GM12865 (cell line): ENCODE measurements around the gene NT5C2.

Experiments used
- DNase-seq: peaks from one replicate; pipeline ENCODE4 v3.0.0; 2010; ENCODE audit warnings: low read depth
- H3K4me3 ChIP-seq: 2 replicates; pipeline ENCODE4 v1.5.1; 2011; ENCODE audit warnings: mild to moderate bottlenecking, low read depth, low read length, control low read depth
- TF ChIP-seq, protein P1 (sequence below): IDR thresholded peaks from 2 replicates; pipeline ENCODE4 v1.5.1; 2011; ENCODE audit warnings: low read length, control low read depth, low read depth, inconsistent platforms; ENCODE audit not compliant: insufficient read depth; ENCODE audit errors: missing control alignments

NT5C2 gene

DNA sequence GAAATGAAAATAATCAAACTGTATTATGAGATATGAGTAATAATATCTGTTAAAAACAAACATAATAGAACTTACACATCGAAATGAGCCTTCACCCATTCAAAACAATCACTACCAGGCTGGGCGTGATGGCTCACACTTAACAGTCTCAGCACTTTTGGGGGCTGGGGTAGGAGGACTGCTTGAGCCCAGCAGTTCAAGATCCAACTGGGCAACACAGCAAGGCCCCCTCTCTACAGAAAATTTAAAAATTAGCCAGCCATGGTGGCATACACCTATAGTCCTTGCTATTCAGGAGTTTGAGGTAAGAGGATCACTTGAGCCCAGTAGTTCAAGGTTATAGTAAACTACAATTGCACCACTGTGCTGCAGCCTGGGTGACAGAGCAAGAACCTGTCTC, 75.8 kb downstream of the NT5C2 start:
- TF ChIP-seq, protein P1, sequence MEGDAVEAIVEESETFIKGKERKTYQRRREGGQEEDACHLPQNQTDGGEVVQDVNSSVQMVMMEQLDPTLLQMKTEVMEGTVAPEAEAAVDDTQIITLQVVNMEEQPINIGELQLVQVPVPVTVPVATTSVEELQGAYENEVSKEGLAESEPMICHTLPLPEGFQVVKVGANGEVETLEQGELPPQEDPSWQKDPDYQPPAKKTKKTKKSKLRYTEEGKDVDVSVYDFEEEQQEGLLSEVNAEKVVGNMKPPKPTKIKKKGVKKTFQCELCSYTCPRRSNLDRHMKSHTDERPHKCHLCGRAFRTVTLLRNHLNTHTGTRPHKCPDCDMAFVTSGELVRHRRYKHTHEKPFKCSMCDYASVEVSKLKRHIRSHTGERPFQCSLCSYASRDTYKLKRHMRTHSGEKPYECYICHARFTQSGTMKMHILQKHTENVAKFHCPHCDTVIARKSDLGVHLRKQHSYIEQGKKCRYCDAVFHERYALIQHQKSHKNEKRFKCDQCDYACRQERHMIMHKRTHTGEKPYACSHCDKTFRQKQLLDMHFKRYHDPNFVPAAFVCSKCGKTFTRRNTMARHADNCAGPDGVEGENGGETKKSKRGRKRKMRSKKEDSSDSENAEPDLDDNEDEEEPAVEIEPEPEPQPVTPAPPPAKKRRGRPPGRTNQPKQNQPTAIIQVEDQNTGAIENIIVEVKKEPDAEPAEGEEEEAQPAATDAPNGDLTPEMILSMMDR, result no peak
- no peak for DNase-seq
- no peak overlapping the region for H3K4me3 ChIP-seq

DNA sequence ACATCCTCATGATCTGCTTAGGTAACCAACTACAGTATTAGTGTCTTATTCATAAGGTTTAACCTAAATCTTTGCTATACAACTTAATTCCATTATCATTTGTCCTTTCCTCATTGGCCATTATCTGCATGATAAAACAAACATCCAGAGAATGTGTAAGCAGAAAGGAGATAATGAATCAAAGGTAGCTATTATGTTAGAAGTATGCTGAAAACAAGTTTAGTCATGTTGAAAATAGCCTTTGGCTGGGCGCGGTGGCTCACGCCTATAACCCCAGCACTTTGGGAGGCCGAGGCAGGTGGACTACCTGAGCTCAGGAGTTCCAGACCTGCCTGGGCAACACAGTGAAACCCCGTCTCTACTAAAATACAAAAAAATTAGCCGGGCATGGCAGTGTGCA, 78.2 kb downstream of the NT5C2 start:
- no peak overlapping the region for H3K4me3 ChIP-seq
- DNase-seq, result no peak
- TF ChIP-seq, protein P1, result no peak

DNA sequence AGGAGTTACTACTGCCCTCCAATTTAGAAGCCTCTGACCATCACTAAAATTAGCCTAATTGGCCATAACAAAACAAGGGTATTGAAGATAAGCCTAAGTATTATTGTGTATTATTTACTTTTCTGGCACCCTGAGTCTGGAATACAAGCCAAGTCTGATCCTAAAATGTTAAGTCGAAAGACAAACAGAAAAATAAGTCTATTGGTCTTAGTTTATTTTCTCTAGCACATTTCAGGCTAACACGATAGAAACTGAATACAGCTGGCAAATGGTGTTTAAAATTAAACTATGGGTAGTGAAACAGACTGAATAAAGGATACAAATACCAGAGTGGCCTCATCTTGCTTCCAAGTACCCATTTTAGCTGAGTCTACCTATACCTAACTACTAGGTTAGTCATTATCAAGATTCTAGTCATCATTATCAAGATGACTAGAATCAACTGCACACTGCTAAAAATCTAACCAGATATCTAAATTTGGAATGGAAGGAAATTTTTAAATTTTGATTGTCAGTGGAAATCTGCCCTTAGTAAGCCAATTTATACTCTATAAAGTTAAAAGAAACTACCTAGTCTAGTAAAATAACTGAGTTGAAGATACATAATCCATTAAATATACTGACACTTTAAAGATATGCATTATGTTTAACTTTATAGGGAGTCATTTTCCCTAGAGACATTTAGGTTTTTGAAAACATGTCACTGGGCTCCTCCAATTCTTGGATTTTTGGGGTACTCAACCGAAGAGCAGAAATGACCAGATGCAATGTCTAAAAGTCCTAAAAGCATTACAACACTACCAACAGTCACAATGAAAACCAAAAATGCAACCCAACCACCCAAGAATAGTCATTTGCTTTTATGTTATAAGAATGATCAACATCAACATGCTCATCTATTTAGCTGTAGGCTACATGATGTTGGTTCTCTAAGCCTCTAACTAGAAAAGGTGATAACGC, 80.9 kb downstream of the NT5C2 start:
- peak; percentile 66 for DNase-seq
- TF ChIP-seq, protein P1, result no peak
- peak overlapping the region; percentile 22; the same call in 1 of the 2 replicates for H3K4me3 ChIP-seq

DNA sequence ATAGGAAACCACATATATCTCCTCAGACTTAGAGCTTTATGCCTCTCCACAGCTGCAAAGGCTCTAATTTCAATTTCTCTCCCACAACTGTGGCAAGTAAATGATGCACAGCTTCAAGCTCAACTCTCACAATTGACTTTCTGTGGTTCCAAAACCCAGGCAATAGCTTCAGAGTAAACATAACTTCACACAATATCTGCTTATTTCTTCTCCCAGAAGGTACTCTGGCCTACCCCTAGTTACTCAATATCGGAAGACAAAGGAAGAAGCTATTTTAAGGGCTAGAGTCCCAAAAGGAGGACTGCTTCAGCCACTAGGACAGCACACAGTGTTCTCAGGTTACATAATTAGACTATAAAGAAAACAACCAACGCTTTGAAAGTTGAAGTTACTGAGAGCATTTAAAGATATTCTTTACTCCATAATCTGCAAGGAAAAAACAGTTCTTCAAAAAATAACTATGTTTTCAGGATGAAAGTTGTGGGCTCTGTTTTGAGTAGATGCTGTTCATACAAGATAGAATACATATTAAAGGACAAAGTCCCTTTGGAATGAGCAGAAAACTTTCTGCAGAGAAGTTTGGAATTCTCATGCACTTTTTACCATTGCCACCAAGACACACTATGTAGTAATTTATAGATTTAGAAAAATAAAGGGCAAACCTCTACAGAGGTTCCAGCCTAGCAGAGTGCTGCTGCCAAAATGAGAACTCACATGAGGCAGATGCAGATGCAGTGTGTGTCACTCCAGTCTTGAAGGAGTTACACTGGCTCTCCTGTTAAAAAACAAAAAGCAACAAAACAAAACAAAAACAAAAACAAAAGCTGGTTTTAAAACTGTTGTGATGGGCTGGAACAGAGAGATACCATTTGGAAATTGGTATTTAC, 81.8 kb downstream of the NT5C2 start:
- TF ChIP-seq, protein P1, result no peak
- H3K4me3 ChIP-seq, result peak overlapping the region; percentile 3; the same call in 1 of the 2 replicates
- DNase-seq, result peak; percentile 86

DNA sequence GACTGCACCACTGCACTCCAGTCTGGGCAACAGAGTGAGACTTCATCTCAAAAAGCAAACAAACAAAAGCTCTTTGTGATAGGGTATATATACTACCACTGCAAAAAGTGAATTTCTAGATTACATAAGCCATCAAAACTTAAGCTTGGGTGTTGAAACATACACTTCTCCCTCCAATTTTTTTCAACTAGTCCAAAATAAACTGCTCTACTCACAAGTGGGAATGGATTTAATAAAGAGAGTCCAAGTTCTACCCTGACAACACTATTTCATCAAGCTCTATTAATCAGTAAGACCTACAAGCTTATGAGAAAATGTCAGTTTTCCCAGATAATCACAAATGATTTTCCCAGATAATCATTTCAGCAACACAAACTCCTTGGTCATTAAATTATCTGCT, 82.7 kb downstream of the NT5C2 start:
- TF ChIP-seq, protein P1, result no peak
- DNase-seq, result no peak
- no peak overlapping the region for H3K4me3 ChIP-seq

DNA sequence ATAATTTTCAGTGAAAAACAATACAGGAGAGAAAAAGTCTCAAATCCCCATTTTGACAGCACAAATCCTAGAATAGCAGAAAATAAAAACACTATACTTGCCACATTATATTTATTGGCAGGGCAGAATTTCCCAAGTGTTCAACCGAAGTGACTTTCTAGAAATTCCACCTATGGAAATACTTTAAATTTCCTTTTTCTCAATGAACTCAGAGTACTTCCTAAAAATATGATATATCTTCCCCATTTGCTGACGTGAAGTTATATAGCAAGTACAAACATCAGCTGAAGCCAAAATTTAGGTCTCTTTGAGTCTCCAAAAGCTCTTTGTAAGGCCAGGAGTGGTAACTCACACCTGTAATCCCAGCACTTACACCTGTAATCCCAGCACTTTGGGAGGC, 83.3 kb downstream of the NT5C2 start:
- TF ChIP-seq, protein P1, result no peak
- DNase-seq, result no peak
- H3K4me3 ChIP-seq, result no peak overlapping the region
